Measurements from ENCODE around the gene CHMP3. TPM values are rescaled to one million over a fixed set of nuclear protein-coding genes. Genes with fewer than 3 reads are reported as not detected.

Gene CHMP3
- total and polyA plus RNA-seq, 3 donors from 2014 or later, result 64.6 to 163 (median 89.4) TPM

DNA sequence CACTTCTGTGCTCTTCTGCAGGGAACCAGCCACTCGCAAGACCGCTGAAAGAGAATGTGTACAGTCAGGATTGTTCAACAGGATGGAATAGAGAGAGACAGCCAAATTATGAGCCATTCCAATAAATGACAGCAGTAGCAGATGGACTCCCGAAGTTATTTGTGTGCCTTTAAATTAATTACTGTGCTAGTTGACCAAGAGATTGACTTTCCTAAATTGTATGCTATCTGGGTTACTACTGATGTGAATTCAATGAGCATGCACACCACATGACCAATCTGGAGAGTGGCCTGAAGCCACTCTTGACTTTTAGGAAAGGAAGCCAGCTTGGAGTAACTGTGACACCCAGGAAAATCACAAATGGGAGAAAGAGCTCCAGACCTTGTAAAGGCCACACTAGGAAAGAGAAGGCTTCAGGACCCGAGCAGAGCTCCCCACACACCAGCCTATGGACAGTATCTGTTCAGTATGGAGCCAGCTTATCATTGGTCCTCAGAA lies 52.8 kb downstream of the CHMP3 start:
- no peak for DNase-seq
- WGBS, 2 donors, result 95 to 99% methylated on average over 4 of the region's 4 CpGs
- Histone ChIP-seq H3K9me3 (no peaks in the 10 kb centered on the region), H3K27ac (no peak overlapping the region), H3K4me3 (no peak overlapping the region), H3K27me3 (no peaks in the 10 kb centered on the region), H3K36me3 (ENCODE audit: low read depth, missing control alignments) (no peaks in the 10 kb centered on the region), H3K4me1 (no peaks in the 10 kb centered on the region)
- intact Hi-C loops (cut with DNase I; ENCODE audit: low total_unique reads), result no loop called here
- TF ChIP-seq, protein P1, sequence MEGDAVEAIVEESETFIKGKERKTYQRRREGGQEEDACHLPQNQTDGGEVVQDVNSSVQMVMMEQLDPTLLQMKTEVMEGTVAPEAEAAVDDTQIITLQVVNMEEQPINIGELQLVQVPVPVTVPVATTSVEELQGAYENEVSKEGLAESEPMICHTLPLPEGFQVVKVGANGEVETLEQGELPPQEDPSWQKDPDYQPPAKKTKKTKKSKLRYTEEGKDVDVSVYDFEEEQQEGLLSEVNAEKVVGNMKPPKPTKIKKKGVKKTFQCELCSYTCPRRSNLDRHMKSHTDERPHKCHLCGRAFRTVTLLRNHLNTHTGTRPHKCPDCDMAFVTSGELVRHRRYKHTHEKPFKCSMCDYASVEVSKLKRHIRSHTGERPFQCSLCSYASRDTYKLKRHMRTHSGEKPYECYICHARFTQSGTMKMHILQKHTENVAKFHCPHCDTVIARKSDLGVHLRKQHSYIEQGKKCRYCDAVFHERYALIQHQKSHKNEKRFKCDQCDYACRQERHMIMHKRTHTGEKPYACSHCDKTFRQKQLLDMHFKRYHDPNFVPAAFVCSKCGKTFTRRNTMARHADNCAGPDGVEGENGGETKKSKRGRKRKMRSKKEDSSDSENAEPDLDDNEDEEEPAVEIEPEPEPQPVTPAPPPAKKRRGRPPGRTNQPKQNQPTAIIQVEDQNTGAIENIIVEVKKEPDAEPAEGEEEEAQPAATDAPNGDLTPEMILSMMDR (IDR thresholded peaks at IDR 0.05), result no peak
- TF ChIP-seq POLR2A (IDR thresholded peaks at IDR 0.05), result no peak

DNA sequence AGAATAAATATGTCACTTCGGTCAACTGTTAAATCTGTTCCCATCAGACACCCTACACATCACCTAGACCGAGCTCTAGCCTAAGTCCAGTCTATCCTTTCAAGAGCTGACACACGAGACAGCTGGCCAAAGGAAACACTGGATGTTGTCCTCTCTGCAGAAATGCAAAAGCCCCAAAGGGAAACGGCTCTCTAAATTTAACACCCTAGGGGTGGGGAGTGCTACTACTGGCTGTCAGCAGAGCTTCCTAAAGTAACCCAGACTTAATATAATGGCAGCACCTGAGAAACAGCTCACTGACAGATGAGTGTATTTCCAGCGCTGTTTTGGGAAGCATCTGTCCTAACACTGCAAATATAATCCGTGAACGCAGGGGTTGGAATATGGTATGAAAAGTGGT lies 55.6 kb downstream of the CHMP3 start:
- Histone ChIP-seq H3K27me3 (no peaks in the 10 kb centered on the region), H3K36me3 (ENCODE audit: low read depth, missing control alignments) (no peaks in the 10 kb centered on the region), H3K9me3 (no peaks in the 10 kb centered on the region), H3K4me3 (no peak overlapping the region), H3K27ac (no peak overlapping the region), H3K4me1 (no peaks in the 10 kb centered on the region)
- intact Hi-C loops (cut with DNase I; ENCODE audit: low total_unique reads), result no loop called here
- no peak for TF ChIP-seq POLR2A (IDR thresholded peaks at IDR 0.05)
- TF ChIP-seq, protein P1 (IDR thresholded peaks at IDR 0.05), result no peak
- DNase-seq, result no peak
- 90 to 93% methylated on average over 7 of the region's 7 CpGs for WGBS, 2 donors

DNA sequence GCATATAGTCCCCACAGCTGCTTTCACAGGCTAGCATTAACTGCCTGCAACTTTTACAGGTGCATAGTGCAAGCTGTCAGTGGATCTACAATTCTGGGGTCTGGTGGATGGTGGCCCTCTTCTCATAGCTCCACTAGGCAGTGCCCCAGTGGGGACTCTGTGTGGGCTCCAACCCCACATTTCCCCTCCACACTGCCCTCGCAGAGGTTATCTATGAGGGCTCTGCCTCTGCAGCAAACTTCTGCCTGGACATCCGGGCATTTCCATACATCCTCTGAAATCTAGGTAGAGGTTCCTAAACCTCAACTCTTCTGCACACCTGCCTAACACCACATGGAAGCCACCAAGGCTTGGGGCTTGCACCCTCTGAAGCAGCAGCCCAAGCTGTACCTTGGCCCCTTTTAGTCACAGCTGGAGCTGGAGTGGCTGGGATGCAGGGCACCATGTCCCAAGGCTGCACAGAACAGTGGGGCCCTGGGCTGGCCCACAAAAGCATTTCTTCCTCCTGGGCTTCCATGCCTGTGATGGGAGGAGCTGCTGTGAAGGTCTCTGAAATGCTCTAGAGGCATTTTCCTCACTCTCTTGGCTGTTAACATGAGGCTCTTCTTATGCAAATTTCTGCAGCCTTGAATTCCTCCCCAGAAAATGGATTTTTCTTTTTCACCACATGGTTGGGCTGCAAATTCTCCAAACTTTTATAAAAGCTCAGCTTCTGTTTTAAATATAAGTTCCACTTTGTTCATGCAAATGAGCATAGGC lies 62.7 kb downstream of the CHMP3 start:
- H3K9me3 ChIP-seq, result no peaks in the 10 kb centered on the region
- 94 to 100% methylated on average over 2 of the region's 2 CpGs for WGBS, 2 donors
- H3K27ac ChIP-seq, result no peak overlapping the region
- no peaks in the 10 kb centered on the region for H3K36me3 ChIP-seq (ENCODE audit: low read depth, missing control alignments)
- no peaks in the 10 kb centered on the region for H3K4me1 ChIP-seq
- no peaks in the 10 kb centered on the region for H3K27me3 ChIP-seq
- DNase-seq, result no peak
- no peak for TF ChIP-seq POLR2A (IDR thresholded peaks at IDR 0.05)
- TF ChIP-seq, protein P1 (IDR thresholded peaks at IDR 0.05), result no peak
- intact Hi-C loops (cut with DNase I; ENCODE audit: low total_unique reads), result no loop called here
- H3K4me3 ChIP-seq, result no peak overlapping the region

DNA sequence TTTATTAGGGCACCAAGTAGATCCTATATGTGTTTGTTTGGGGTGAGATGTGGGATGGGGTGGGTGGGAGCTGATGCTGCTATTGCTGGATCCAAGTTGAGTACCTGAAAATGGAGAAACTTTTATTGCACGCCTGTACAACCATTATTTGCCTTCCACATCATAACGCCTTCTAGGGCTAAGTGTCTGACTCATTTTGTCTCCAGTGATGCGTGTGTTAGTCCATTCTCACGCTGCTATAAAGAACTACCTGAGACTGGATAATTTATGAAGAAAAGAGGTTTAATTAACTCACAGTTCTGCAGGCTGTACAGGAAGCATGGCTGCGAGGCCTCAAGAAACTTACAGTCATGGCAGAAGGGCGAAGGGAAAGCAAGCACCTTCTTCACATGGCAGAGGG lies 63.9 kb downstream of the CHMP3 start:
- DNase-seq, result no peak
- Histone ChIP-seq H3K4me1 (no peaks in the 10 kb centered on the region), H3K4me3 (no peak overlapping the region), H3K27me3 (no peaks in the 10 kb centered on the region), H3K9me3 (no peaks in the 10 kb centered on the region), H3K36me3 (ENCODE audit: low read depth, missing control alignments) (no peaks in the 10 kb centered on the region), H3K27ac (no peak overlapping the region)
- WGBS, 2 donors, result 94 to 97% methylated on average over 6 of the region's 6 CpGs
- intact Hi-C loops (cut with DNase I; ENCODE audit: low total_unique reads), result no loop called here
- no peak for TF ChIP-seq POLR2A (IDR thresholded peaks at IDR 0.05)
- TF ChIP-seq, protein P1 (IDR thresholded peaks at IDR 0.05), result no peak

Measured in testis (tissue), 3 donors.